SKM-1 (cell line): ENCODE results near the gene CALD1.
"Not testable (repeated sequence)": the region's sequence is repeated elsewhere in the genome, so short reads cannot be mapped to it uniquely, and the experiment has no call there.

ENCODE experiments used
- DNase-seq: peaks from one replicate; lab custom pipeline; 2025; ENCODE audit not compliant: unreplicated experiment; lab: John Stamatoyannopoulos, UW

CALD1 gene

GRCh38 chr7:134942690-134943466 is 163.4 kb downstream of the CALD1 start:
- DNase-seq: no peak

GRCh38 chr7:134943785-134944400 is 164.5 kb downstream of the CALD1 start:
- no peak for DNase-seq

GRCh38 chr7:134945691-134946090 is 166.3 kb downstream of the CALD1 start:
- no peak for DNase-seq

- DNase-seq: no peak
These were observed 166.8 kb downstream of the CALD1 start for GRCh38 chr7:134946260-134946659.

- DNase-seq: no peak
These were observed 167.9 kb downstream of the CALD1 start for GRCh38 chr7:134947329-134947728.

GRCh38 chr7:134947831-134948230 is 168.4 kb downstream of the CALD1 start:
- DNase-seq: no peak

- no peak for DNase-seq
These were observed 168.8 kb downstream of the CALD1 start for GRCh38 chr7:134948246-134948645.

GRCh38 chr7:134948736-134949135 is 169.3 kb downstream of the CALD1 start:
- DNase-seq: no peak

GRCh38 chr7:134949171-134949570 is 169.7 kb downstream of the CALD1 start:
- DNase-seq: no peak

GRCh38 chr7:134954197-134955082 is 175.0 kb downstream of the CALD1 start:
- peak; percentile 46 for DNase-seq

- DNase-seq: no peak
These were observed 177.6 kb downstream of the CALD1 start for GRCh38 chr7:134957005-134957404.

- DNase-seq: no peak
These were observed 180.4 kb downstream of the CALD1 start for GRCh38 chr7:134959810-134960209.

- DNase-seq: no peak
These were observed 182.9 kb downstream of the CALD1 start for GRCh38 chr7:134962270-134962780.

- DNase-seq: no peak
These were observed 183.6 kb downstream of the CALD1 start for GRCh38 chr7:134963036-134963435.

GRCh38 chr7:134966691-134967090 is 187.3 kb downstream of the CALD1 start:
- DNase-seq: no peak

- DNase-seq: no peak
These were observed 188.7 kb downstream of the CALD1 start for GRCh38 chr7:134968110-134968509.

- DNase-seq: not testable (repeated sequence)
These were observed 202.2 kb downstream of the CALD1 start for GRCh38 chr7:134981645-134982044.

GRCh38 chr7:134985894-134986362 is 206.5 kb downstream of the CALD1 start:
- DNase-seq: no peak

GRCh38 chr7:134986363-134987251 is 207.2 kb downstream of the CALD1 start, which contains the start of gene AGBL3:
TSS of gene AGBL3 (plus strand) at chr7:134986508. CDS start at chr7:134987934, 1,426 bp downstream.
- peak; percentile 88 for DNase-seq

- no peak for DNase-seq
These were observed 208.7 kb downstream of the CALD1 start for GRCh38 chr7:134988161-134988560.
